Measurements from ENCODE around the gene SMIM29.

Gene SMIM29

GRCh38 chr6:34274129-34274528 is 25.3 kb upstream of the SMIM29 start:
- TF ChIP-seq CTCF (IDR thresholded peaks at IDR 0.05): no peak

- no peak for TF ChIP-seq CTCF (IDR thresholded peaks at IDR 0.05)
Measured at GRCh38 chr6:34273242-34273805, 24.5 kb upstream of the SMIM29 start.

- no peak for TF ChIP-seq CTCF (IDR thresholded peaks at IDR 0.05)
Measured at GRCh38 chr6:34272013-34272926, 23.5 kb upstream of the SMIM29 start.

GRCh38 chr6:34267746-34268145 is 18.9 kb upstream of the SMIM29 start:
- TF ChIP-seq CTCF (IDR thresholded peaks at IDR 0.05): no peak

- no peak for TF ChIP-seq CTCF (IDR thresholded peaks at IDR 0.05)
Measured at GRCh38 chr6:34260576-34261267, 11.9 kb upstream of the SMIM29 start.

GRCh38 chr6:34259529-34260069 is 10.8 kb upstream of the SMIM29 start:
- TF ChIP-seq CTCF (IDR thresholded peaks at IDR 0.05): no peak

- TF ChIP-seq CTCF (IDR thresholded peaks at IDR 0.05): no peak
Measured at GRCh38 chr6:34249469-34250261, 859 bp upstream of the SMIM29 start.
